HG03354 (cell line): ENCODE measurements around the gene MRPS22.

Experiments used
- ATAC-seq: cut with Tn5 transposase; IDR thresholded peaks from one replicate; pipeline ENCODE4 v1.9.1; 2021; ENCODE audit warnings: mild to moderate bottlenecking; ENCODE audit not compliant: unreplicated experiment, poor library complexity, severe bottlenecking

MRPS22 gene

DNA sequence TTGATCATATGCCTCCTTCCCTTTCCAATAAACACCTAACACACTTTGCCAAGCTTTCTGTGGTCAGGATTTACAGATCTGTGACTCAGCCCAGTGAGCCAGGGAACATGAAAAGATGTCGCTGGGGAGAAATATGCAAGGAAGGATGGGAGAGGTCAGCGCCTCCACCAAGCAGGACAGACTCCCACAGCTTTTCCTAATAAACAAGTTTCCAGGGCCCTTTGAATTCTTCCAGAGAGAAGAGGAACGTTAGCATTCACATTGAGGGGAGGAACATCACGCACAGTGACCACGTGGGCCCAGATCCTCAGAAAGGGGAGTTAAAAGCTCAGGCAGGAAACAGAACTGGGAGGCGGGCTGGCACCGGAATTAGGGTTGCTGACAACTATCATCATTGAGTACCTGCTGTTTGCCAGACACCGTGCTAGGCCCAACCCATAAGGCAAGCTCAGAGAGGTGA lies 33.3 kb upstream of the MRPS22 start:
- ATAC-seq = no peak

DNA sequence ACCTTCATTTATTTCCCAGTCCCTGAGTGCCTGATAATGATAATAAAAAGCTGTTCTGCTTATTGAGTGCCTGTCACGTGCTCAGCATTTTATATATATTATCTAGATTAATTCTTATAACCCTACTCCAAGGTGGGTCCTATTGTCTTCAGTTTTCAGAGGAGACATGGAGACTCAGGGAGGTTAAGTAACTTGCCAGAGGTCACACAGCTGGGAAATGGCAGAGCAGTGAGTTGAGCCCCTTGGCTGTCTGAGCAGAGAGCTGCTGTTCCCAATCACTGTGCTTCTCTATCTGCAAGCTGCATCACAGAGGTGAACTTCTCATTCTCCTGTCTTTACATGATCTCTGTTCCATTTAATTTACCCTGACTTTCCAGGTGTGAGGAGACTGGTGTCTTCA lies 32.3 kb upstream of the MRPS22 start:
- no peak for ATAC-seq

DNA sequence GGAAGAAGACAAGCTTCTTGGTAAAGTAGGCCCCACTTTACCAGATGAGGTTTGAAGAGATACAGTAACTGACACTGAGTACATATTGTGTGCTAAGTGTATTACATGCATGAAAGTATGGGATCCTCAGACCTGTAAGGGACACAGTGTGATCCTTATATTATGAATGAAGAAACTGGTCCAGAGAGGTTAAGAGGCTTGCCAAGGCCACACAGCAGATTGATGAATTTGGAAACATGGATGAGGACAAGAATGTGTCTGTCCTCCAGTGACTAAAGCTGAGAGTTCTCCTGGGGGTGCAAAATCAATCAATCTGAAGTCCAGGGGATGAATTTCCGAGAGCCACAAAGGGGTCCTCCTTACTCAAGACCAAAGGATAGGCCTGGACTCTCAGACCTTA lies 31.4 kb upstream of the MRPS22 start:
- no peak for ATAC-seq

DNA sequence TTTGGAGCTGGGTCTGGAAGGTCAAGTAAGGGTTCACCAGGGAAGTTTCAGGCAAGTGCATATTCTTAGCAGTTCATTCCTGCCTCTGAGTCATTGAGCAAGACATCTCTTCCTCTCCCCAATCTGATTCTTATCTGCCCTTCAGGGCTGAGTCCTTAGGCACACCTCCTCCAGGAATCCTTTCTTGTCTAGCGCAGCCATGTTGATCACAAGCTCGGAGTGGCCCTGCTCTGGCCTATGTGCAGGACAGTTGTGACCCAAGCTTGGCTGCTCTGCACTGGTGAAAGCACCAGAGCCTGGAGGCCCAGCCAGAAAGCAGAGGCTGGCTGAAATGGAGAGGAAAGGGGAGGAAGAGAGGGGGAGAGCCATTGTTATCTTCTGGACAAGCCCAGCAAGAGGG lies 30.9 kb upstream of the MRPS22 start:
- ATAC-seq = no peak

DNA sequence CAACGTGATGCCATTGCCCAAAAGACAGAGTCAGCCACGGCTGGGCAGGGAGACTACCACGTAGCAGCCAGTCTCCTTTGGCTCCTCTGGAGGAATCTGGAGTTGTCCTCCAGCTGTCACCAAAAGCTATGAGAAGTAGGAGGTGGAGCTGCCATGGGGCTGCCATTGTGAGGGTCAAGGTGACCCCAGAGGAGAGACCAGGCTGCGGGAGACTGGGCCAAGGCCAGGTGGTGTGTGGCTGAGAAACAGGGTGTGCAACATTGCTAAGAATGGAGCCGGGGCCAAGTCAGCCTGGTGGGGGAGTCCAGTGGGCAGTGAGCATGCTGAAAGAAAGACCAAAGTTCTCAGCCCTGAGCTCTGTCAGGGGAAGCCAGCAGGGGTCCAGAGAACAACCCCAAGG lies 29.9 kb upstream of the MRPS22 start:
- no peak for ATAC-seq

DNA sequence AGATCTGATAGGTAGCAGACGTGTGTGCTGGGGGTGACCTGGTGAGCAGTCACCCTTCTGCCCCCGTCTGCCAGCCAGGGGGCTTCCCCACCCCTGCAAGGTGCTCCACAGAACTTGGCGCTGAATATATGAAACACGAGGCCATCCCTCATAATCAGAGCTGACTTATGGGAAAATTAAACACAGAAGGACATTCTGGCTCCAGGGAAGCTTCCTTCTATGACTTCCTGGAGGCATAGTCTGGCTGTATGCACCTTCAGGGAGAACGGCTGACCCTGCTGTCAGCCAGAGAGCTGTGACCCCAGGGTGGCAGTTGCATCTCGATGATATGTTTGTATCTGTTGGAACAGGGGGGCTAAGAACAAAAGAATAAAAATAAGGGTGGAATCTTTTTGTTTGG lies 26.6 kb upstream of the MRPS22 start:
- no peak for ATAC-seq

DNA sequence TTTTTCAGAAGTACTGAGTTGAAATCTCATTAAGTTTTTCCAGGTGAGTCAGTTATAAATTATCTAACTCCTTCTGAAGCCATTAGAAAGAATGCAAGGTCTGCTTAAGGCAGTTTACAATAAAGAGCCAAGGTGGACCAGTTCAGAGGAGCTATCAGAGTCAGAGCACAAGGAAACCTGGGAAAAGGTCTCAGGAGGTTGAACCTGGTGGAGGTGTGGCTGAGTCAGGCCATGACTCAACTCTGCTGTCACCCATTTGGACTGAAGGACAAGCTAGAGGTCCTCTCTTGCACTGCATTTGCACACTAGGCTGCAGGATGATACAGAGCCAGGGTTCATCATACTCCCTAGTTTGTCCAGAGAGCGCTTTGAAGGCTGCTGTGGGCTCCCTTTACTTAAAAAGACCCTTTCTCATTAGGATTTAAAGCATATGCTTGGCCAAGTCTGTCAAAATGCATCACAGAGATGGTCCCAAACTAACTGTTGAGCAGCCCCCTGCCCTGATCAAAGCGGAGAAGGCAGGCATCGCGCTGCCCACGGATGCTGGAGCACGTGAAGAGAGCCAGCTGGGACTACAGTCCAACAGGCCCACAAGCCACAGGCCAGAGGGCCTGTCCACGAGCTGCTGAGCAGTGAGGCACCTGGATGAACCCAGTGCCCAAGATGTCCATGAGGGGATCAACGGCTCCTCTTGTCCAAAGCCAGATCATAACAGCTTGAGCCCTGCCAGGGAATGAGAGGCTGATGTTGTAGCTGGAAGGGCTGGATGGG lies 26.0 kb upstream of the MRPS22 start:
- ATAC-seq = no peak

DNA sequence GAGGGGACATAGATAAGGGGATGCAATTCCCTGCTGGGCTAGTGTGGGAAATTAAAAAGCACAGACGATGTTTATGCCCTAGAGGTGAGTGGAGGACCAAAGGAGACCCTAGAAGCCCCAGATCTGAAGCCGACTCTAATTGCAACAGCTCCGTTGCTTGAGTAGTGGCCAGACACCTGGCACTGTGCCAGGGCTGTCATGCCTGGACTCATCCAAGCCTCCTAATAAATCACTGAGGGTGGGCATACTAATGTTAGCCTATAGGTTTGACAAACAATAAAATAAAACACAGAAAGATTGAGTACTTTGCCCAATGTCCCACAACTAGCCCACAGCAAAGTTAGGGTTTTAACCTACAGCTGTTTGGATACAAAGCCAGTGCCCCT lies 25.4 kb upstream of the MRPS22 start:
- no peak for ATAC-seq

DNA sequence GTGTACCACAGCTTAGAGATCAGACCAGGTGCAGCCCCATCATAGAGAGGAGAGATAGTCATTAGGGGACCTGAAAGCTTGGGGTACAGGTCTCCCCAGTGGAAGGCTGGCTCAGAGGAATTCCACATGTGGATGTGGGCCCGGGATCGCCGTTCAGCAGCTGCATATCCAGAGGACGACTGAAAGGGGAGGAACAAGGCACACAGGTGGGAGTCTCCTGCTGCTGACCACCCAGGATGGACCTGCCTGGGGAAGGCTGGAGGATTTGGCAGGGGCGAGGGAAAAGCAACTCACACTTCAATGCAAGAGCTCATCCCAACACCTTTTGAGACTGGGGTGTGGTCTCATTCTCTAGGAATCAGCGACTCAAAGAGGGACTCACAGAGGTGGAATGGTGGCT lies 25.0 kb upstream of the MRPS22 start:
- ATAC-seq = no peak

DNA sequence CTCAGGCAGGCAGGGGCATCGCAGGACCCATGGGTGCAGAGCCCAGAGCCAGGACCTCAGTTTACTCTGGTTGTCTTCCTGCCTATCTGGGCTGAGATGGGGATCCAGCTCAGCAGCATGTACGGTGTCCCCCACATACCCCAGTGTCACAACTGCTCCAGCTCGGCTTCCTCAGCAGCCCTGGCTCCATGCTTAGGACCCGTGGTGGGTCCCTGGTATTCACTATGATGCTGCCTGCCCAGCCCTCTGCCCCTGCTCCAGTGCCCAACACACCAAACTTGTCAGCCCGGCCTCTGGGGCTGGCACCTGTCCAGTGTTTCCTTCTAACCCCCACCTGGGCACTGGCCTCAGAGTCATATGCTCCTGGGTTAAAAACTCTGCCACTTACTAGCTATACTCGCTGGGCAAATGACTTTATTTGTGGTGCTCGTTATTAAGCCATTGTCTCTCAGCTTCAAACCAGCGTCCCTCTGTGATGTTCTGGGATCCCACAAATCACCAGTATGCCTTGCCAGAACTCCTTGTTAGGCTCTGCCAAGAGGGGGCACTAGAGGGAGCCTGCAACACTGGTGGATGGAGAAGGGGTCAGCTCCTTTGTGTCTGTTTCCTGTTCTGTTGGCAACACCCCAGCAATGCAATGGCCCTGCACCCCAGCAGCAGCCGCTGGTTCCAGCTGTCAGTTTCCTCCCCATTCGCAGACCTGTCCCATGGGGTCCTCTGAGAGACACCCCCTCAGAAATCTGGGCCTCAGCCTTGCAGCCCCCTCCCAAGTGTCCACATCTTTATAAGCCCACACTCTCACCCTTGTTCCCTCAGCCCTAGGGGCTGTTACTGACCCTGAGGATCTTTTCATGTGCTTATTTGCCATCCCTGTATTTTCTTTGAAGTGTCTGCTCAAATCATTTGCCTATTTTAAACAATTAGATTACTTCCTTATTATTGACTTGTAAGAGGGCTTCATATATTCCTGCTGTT lies 24.1 kb upstream of the MRPS22 start:
- ATAC-seq = no peak

DNA sequence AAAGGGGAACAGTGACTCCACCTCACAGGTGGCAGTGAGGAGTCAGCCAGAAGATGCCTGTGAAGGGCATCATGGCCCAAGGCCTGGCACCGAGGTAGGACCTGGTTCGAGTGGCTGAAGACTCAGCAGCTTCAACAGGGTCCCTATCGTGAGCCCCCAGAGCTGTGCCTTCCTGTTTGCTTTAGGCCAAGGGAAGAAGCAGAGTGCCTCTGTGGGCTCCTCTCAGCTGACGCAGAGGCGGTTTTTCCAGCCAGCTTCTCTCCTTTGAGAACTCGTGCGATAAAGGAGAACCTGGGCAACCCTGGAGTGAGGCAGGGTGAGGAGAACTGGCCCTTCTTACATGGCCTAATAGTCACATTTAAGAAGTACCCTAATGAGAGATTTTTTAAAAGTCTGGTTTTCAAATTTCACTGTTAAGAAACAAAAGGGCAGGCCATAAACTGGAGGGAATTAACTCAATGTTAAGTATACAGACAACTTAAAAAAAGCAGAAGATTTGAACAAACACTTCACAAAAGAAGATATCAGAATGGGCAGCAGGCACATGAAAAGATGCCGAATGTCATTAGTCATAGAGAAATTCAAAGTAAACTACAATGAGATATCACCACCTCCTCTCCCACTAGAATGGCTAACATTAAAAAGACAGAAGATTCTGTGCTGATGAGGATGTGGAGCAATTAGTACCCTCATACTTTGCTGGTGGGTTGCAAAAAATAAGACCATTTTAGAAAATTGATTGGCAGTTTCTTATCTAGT lies 23.1 kb upstream of the MRPS22 start:
- no peak for ATAC-seq

DNA sequence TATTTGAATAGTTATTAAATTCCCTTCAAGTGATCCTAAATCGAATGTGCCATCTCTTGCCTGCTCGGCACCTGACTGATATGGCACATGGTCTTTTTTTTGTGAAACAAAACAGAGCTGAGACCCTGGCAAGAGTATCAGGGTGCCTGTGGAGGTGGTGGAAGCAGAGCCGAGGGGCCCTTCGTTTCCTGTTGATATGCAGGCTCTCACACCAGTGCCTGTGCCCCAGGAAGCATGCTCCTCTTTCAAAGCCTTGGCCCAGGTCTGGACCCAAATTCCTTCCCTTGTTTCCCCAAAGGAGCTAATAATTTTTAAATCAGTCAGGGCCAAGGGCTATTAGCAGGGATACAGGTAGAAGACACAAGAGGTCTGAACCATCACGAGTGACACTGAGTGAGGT lies 21.5 kb upstream of the MRPS22 start:
- ATAC-seq = no peak

DNA sequence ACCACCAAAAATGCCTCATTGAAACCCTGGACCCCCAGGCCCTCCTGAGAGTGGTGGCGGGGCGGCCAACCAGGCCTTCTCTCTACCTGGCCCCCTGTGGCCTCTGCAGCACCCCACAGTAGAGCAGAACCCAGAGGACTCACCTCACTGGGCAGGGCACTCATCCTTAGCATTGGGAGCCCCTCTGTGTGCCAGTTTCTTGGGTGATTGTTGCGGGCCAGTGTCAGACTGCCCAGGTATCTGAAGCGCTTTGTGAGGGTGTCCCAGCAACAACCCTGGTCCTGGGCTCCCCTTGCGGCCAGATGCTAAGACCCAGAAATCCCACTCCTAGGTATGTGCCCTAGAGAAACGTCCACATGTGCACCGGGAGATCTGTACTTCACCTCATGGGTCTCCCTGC lies 20.7 kb upstream of the MRPS22 start:
- no peak for ATAC-seq

DNA sequence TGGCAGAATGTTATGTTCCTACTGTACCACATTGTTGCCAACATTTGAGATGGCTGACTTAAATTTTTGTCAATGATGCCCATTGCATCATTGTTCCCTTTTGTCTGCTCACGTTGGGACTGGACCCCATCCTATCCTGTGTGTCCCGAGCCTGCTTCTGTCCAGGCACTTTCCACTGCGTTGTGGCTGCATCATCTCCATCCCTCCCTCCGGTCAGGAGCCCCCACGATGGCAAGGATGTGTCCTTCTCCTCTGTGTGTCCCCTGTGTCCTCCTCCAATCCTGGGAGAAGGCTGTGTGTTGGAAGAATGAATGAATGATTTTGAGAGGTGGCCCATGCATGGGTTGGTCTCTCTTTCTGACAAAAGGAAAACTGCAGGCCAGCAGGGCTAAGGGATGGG lies 19.4 kb upstream of the MRPS22 start:
- ATAC-seq = no peak

DNA sequence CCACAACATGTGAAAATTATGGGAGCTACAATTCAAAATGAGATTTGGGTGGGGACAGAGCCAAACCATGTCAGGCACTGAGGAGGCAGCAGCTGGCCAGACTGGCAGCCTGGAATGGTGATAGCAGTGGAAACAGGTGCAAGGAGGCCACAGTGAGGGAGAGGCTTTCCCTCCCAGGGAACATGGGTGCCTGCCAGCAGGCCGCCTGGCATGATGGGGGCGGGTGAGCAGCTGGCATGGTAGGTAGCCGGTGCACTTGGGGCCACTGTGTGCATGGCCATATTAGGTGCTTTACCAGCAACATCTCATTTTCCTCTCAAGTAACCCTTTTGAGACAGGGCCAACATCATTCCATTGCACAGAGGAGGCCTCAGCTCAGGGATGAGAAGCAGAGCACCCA lies 18.3 kb upstream of the MRPS22 start:
- no peak for ATAC-seq

DNA sequence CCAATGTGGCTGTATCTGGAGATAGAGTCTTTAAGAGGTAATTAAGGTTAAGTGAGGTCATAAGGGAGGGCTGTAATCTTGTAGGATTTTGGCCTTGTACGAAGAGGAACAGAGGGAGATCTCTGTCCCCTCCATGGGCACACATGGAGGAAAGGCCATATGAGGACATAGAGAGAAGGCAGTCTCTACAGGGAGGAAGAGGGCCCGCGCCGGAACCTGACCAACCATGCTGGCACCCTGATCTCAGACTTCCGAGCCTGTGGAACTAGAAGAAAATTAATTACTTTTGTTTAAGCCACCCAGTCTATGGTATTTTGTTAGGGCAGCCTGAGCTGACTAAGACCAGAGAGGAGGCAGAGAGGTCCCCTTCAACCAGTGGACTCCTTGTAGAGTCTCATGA lies 17.7 kb upstream of the MRPS22 start:
- ATAC-seq = no peak

DNA sequence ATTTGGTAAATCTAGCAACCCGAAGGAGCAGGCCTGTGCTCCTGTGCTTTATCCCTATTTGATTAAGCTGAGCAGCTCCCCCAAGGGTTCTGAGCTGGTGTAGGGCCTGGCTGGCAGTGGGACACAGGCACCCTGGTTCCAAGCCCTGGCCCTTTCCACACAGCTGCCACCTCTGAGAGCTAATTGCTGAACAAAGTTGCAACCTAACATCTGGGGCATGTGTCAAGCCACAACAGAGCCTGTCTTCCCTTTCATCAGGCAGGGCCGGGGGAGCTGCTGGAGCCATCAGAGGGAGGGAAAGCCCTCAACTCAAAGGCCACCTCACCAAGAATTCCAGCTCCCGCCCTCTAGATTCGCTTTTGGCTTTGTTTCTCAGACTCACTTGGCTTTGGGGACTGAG lies 17.1 kb upstream of the MRPS22 start:
- ATAC-seq = no peak

DNA sequence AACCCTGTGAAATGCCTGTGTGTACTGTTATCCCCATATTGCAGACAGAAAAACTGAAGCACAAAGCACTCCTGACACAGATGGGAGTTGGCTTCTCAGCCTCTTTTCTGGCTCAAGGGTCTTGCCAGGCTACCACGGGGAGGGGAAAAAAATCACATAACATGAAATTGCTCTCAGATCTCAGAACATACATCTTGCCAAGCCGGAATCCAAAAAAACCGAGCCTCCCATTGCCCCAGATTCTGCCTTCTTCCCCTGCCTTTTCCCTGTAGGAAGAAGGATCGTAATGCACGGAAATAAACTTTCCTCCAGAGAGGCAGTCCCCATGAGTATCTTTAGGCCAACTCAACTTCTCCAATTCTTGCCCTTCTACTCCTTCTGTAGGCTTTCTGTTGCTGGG lies 16.6 kb upstream of the MRPS22 start:
- no peak for ATAC-seq

DNA sequence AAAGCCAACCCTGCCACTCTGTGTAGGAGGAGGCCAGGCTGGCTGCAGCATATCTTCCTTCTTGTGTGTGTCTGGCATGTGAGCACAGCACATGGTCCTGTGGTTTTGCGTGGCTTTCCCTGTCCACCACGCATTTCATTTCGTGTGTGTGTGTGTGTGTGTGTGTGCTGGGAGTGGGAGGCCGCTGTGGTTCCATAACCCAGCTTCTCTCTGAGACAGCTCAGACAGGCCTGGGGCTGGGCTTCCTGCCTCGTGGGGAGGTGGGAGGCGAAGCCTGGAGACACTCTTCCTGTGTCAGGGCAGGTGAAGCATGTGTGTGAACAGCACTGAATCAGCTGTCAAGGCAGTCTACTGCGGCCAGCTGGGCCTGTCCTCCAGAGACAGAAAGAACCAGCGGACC lies 16.0 kb upstream of the MRPS22 start:
- ATAC-seq = no peak

DNA sequence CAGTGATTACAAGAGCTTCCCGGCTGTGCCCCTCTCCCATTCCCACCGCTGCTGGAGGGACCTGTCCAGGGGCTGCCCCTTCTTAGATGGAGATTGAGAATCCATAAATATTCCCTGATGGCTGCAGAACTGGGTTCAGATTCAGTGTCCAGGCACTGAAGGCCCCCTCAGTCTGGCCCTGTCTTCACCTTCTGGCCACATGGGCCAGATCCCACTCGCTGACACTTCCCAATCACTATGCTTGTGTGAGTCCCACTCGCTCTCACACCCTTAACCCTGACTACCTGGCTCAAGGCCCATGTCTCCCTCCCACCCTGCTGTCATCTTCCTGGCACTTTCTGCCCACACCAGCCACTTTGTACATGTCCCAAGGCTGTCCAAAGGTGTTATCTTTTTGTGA lies 15.5 kb upstream of the MRPS22 start:
- ATAC-seq = no peak
